BLaER1 (cell line): ENCODE data around the gene MAD2L2.
A peak's percentile ranks its signal among the peaks of the same experiment; 100 is the strongest.

Experiments
- H3K27ac ChIP-seq: shearing (Covaris generic); formaldehyde crosslinking; 2 replicates; pipeline ENCODE4 v1.8.1; 2022
- H3K27me3 ChIP-seq: shearing (Covaris generic); formaldehyde crosslinking; 2 replicates; pipeline ENCODE4 v1.8.1; 2022
- H3K36me3 ChIP-seq: shearing (Covaris generic); formaldehyde crosslinking; 2 replicates; pipeline ENCODE4 v1.8.1; 2022
- H3K4me1 ChIP-seq: shearing (Covaris generic); formaldehyde crosslinking; 2 replicates; pipeline ENCODE4 v1.8.1; 2022
- H3K4me2 ChIP-seq: shearing (Covaris generic); formaldehyde crosslinking; 2 replicates; pipeline ENCODE4 v1.8.1; 2022
- H3K4me3 ChIP-seq: shearing (Covaris generic); formaldehyde crosslinking; 2 replicates; pipeline ENCODE4 v1.8.1; 2022
- H3K9ac ChIP-seq: shearing (Covaris generic); formaldehyde crosslinking; 2 replicates; pipeline ENCODE4 v1.8.1; 2022
- H3K9me3 ChIP-seq: shearing (Covaris generic); formaldehyde crosslinking; 2 replicates; pipeline ENCODE4 v1.8.1; 2022
- H4K20me1 ChIP-seq: shearing (Covaris generic); formaldehyde crosslinking; 2 replicates; pipeline ENCODE4 v1.8.1; 2022
- Cebpa-rat ChIP-seq: shearing (Covaris generic); IDR thresholded peaks from 2 replicates; pipeline ENCODE4 v1.8.1; 2022

MAD2L2 gene

GRCh38 chr1:11720525-11720924, 39.6 kb upstream of the MAD2L2 start:
- Histone ChIP-seq H3K4me3 (no peak overlapping the region), H4K20me1 (peaks cover 26% of the 10 kb centered on the region; the same call in 1 of the 2 replicates), H3K9ac (peak overlapping the region; percentile 63; the same call in 1 of the 2 replicates), H3K27me3 (no peaks in the 10 kb centered on the region), H3K4me2 (peak overlapping the region; percentile 77), H3K4me1 (peaks cover 33% of the 10 kb centered on the region), H3K27ac (peak overlapping the region; percentile 78; the same call in 1 of the 2 replicates), H3K36me3 (peaks cover 79% of the 10 kb centered on the region), H3K9me3 (no peaks in the 10 kb centered on the region)
- TF ChIP-seq Cebpa-rat: no peak

GRCh38 chr1:11720033-11720376, 39.1 kb upstream of the MAD2L2 start:
- peaks cover 79% of the 10 kb centered on the region for H3K36me3 ChIP-seq
- peaks cover 21% of the 10 kb centered on the region; the same call in 1 of the 2 replicates for H4K20me1 ChIP-seq

GRCh38 chr1:11719313-11720032, 38.5 kb upstream of the MAD2L2 start:
- peak overlapping the region; percentile 77 for H3K4me2 ChIP-seq
- TF ChIP-seq Cebpa-rat: 0 out of 2 replicates have a peak, but pooled peaks have one; percentile 48
- no peaks in the 10 kb centered on the region for H3K27me3 ChIP-seq
- H4K20me1 ChIP-seq: peaks cover 16% of the 10 kb centered on the region; the same call in 1 of the 2 replicates
- H3K4me1 ChIP-seq: peaks cover 25% of the 10 kb centered on the region
- H3K9ac ChIP-seq: peak overlapping the region; percentile 63
- H3K4me3 ChIP-seq: peak overlapping the region; percentile 58
- H3K36me3 ChIP-seq: peaks cover 79% of the 10 kb centered on the region
- peak overlapping the region; percentile 78 for H3K27ac ChIP-seq
- H3K9me3 ChIP-seq: no peaks in the 10 kb centered on the region

More at GRCh38 chr1:11720033-11720376, 39.1 kb upstream of the MAD2L2 start:
- peak overlapping the region; percentile 77 for H3K4me2 ChIP-seq
- no peaks in the 10 kb centered on the region for H3K9me3 ChIP-seq
- peak overlapping the region; percentile 58 for H3K4me3 ChIP-seq
- H3K27me3 ChIP-seq: no peaks in the 10 kb centered on the region
- H3K4me1 ChIP-seq: peaks cover 28% of the 10 kb centered on the region
- peak overlapping the region; percentile 63; the same call in 1 of the 2 replicates for H3K9ac ChIP-seq
- no peak for TF ChIP-seq Cebpa-rat
- H3K27ac ChIP-seq: peak overlapping the region; percentile 78

GRCh38 chr1:11714831-11715575, 34.1 kb upstream of the MAD2L2 start:
- no peaks in the 10 kb centered on the region for H3K9me3 ChIP-seq
- H3K4me3 ChIP-seq: no peak overlapping the region
- peaks cover 16% of the 10 kb centered on the region for H3K4me1 ChIP-seq
- TF ChIP-seq Cebpa-rat: no peak
- no peak overlapping the region for H3K4me2 ChIP-seq
- H3K9ac ChIP-seq: no peak overlapping the region
- no peak overlapping the region for H3K27ac ChIP-seq
- 0 out of 2 replicates have a peak, but pooled peaks cover 6% of the 10 kb centered on the region for H4K20me1 ChIP-seq
- H3K36me3 ChIP-seq: peaks cover 76% of the 10 kb centered on the region
- H3K27me3 ChIP-seq: no peaks in the 10 kb centered on the region

GRCh38 chr1:11713095-11713494, 32.1 kb upstream of the MAD2L2 start:
- Histone ChIP-seq H4K20me1 (peaks cover 24% of the 10 kb centered on the region), H3K27ac (no peak overlapping the region), H3K9me3 (no peaks in the 10 kb centered on the region), H3K27me3 (no peaks in the 10 kb centered on the region), H3K9ac (no peak overlapping the region), H3K4me1 (peaks cover 13% of the 10 kb centered on the region), H3K4me3 (no peak overlapping the region), H3K36me3 (peaks cover 93% of the 10 kb centered on the region), H3K4me2 (no peak overlapping the region)
- no peak for TF ChIP-seq Cebpa-rat

GRCh38 chr1:11712285-11712684, 31.3 kb upstream of the MAD2L2 start:
- no peak overlapping the region for H3K4me3 ChIP-seq
- H3K9me3 ChIP-seq: no peaks in the 10 kb centered on the region
- H3K27me3 ChIP-seq: no peaks in the 10 kb centered on the region
- H3K36me3 ChIP-seq: peaks cover 92% of the 10 kb centered on the region
- TF ChIP-seq Cebpa-rat: no peak
- no peak overlapping the region for H3K9ac ChIP-seq
- H3K4me2 ChIP-seq: no peak overlapping the region
- H3K4me1 ChIP-seq: peaks cover 18% of the 10 kb centered on the region
- H4K20me1 ChIP-seq: peaks cover 32% of the 10 kb centered on the region
- no peak overlapping the region for H3K27ac ChIP-seq

GRCh38 chr1:11711490-11711889, 30.5 kb upstream of the MAD2L2 start:
- Histone ChIP-seq H3K27ac (no peak overlapping the region), H3K9me3 (no peaks in the 10 kb centered on the region), H3K4me2 (no peak overlapping the region), H3K27me3 (no peaks in the 10 kb centered on the region), H3K36me3 (peaks cover 85% of the 10 kb centered on the region), H3K4me1 (peaks cover 26% of the 10 kb centered on the region), H3K4me3 (no peak overlapping the region), H4K20me1 (peaks cover 38% of the 10 kb centered on the region), H3K9ac (no peak overlapping the region)
- no peak for TF ChIP-seq Cebpa-rat

- Histone ChIP-seq H3K4me3 (no peak overlapping the region), H3K4me2 (peak overlapping the region; percentile 97), H3K4me1 (peaks cover 54% of the 10 kb centered on the region), H3K9ac (no peak overlapping the region), H3K27me3 (no peaks in the 10 kb centered on the region), H3K9me3 (no peaks in the 10 kb centered on the region), H3K27ac (peak overlapping the region; percentile 56; the same call in 1 of the 2 replicates), H3K36me3 (peaks cover 64% of the 10 kb centered on the region), H4K20me1 (peaks cover 65% of the 10 kb centered on the region)
- TF ChIP-seq Cebpa-rat: no peak
Observed at GRCh38 chr1:11708554-11709350, 27.8 kb upstream of the MAD2L2 start.

GRCh38 chr1:11707621-11708276, 26.8 kb upstream of the MAD2L2 start:
- H3K9me3 ChIP-seq: no peaks in the 10 kb centered on the region

More at GRCh38 chr1:11707621-11708276, 26.8 kb upstream of the MAD2L2 start:
- no peak for TF ChIP-seq Cebpa-rat
- Histone ChIP-seq H3K4me3 (peak overlapping the region; percentile 44), H4K20me1 (peaks cover 75% of the 10 kb centered on the region), H3K36me3 (peaks cover 58% of the 10 kb centered on the region), H3K9ac (peak overlapping the region; percentile 43), H3K4me1 (peaks cover 64% of the 10 kb centered on the region), H3K4me2 (peak overlapping the region; percentile 97), H3K27me3 (no peaks in the 10 kb centered on the region), H3K27ac (peak overlapping the region; percentile 56)
